ENCODE results near the gene AMIGO3. TPM values are rescaled to one million over a fixed set of nuclear protein-coding genes. Genes with fewer than 3 reads are reported as not detected.
"Not testable (repeated sequence)": the region's sequence is repeated elsewhere in the genome, so short reads cannot be mapped to it uniquely, and the experiment has no call there.

AMIGO3 gene
- total RNA-seq, 3 donors from 2014 or later, result not detected

- DNase-seq; H3K36me3 ChIP-seq (ENCODE audit: low read depth); H3K9me3 ChIP-seq; intact Hi-C loops (cut with DNase I, micrococcal nuclease); ATAC-seq: not testable (repeated sequence)
- Histone ChIP-seq H3K4me3 (peak overlapping the region; percentile 97), H3K4me1 (ENCODE audit: low read depth) (peaks cover 21% of the 10 kb centered on the region)
Measured at GRCh38 chr3:49689908-49690624, 29.4 kb downstream of the AMIGO3 start.

- H3K4me3 ChIP-seq, result peak within 1 kb of the TSS; percentile 97
- no peaks in the 10 kb centered on the region for H3K36me3 ChIP-seq (ENCODE audit: low read depth)
- TF ChIP-seq CTCF (IDR thresholded peaks at IDR 0.05), result no peak
- no peaks in the 10 kb centered on the region for H3K9me3 ChIP-seq
- DNase-seq, result peak; percentile 91 to 93 (median 92)
- peaks cover 21% of the 10 kb centered on the region for H3K4me1 ChIP-seq (ENCODE audit: low read depth)
- intact Hi-C loops (cut with DNase I, micrococcal nuclease), result no loop called here
- peak; percentile 85 for ATAC-seq
Measured at GRCh38 chr3:49689046-49689907, 30.2 kb downstream of the AMIGO3 start, which contains the start of the genes MST1 and RNF123. TSS of gene MST1 (minus strand) at chr3:49689474. CDS start at chr3:49688691, 783 bp downstream. TSS of gene RNF123 (plus strand) at chr3:49689557. CDS start at chr3:49691166, 1,609 bp downstream.

- H3K36me3 ChIP-seq (ENCODE audit: low read depth); DNase-seq; H3K4me3 ChIP-seq; H3K9me3 ChIP-seq; intact Hi-C loops (cut with DNase I, micrococcal nuclease): not testable (repeated sequence)
- ATAC-seq, result peak; percentile 4
- peaks cover 21% of the 10 kb centered on the region for H3K4me1 ChIP-seq (ENCODE audit: low read depth)
Measured at GRCh38 chr3:49688338-49689045, 31.0 kb downstream of the AMIGO3 start.

- H3K36me3 ChIP-seq (ENCODE audit: low read depth); DNase-seq; H3K9me3 ChIP-seq; H3K4me3 ChIP-seq; ATAC-seq; intact Hi-C loops (cut with DNase I, micrococcal nuclease): not testable (repeated sequence)
- peaks cover 21% of the 10 kb centered on the region for H3K4me1 ChIP-seq (ENCODE audit: low read depth)
Measured at GRCh38 chr3:49687424-49687795, 32.1 kb downstream of the AMIGO3 start.

GRCh38 chr3:49686769-49687423, 32.6 kb downstream of the AMIGO3 start:
- DNase-seq (peak; percentile 76 to 83 (median 82)), ATAC-seq (peak; percentile 64)
- H3K4me3 ChIP-seq; H3K9me3 ChIP-seq; H3K36me3 ChIP-seq (ENCODE audit: low read depth); intact Hi-C loops (cut with DNase I, micrococcal nuclease): not testable (repeated sequence)
- peaks cover 21% of the 10 kb centered on the region for H3K4me1 ChIP-seq (ENCODE audit: low read depth)

GRCh38 chr3:49686346-49686745, 33.1 kb downstream of the AMIGO3 start:
- H3K4me3 ChIP-seq; H3K36me3 ChIP-seq (ENCODE audit: low read depth); intact Hi-C loops (cut with DNase I, micrococcal nuclease); H3K9me3 ChIP-seq: not testable (repeated sequence)
- H3K4me1 ChIP-seq (ENCODE audit: low read depth), result peaks cover 19% of the 10 kb centered on the region
- ATAC-seq (peak; percentile 34), DNase-seq (peak; percentile 70 to 72 (median 72))

- DNase-seq; ATAC-seq; H3K4me3 ChIP-seq; intact Hi-C loops (cut with DNase I, micrococcal nuclease); H3K36me3 ChIP-seq (ENCODE audit: low read depth); H3K9me3 ChIP-seq: not testable (repeated sequence)
- peaks cover 14% of the 10 kb centered on the region for H3K4me1 ChIP-seq (ENCODE audit: low read depth)
Measured at GRCh38 chr3:49685846-49686245, 33.6 kb downstream of the AMIGO3 start.

- DNase-seq; H3K36me3 ChIP-seq (ENCODE audit: low read depth); intact Hi-C loops (cut with DNase I, micrococcal nuclease); H3K9me3 ChIP-seq; ATAC-seq; H3K4me3 ChIP-seq; H3K4me1 ChIP-seq (ENCODE audit: low read depth): not testable (repeated sequence)
Measured at GRCh38 chr3:49685103-49685502, 34.4 kb downstream of the AMIGO3 start.

GRCh38 chr3:49684453-49684852, 35.0 kb downstream of the AMIGO3 start:
- not testable (repeated sequence) for H3K36me3 ChIP-seq (ENCODE audit: low read depth); H3K4me1 ChIP-seq (ENCODE audit: low read depth)

More at GRCh38 chr3:49684453-49684852, 35.0 kb downstream of the AMIGO3 start:
- H3K9me3 ChIP-seq; ATAC-seq; intact Hi-C loops (cut with DNase I, micrococcal nuclease); H3K4me3 ChIP-seq; DNase-seq: not testable (repeated sequence)

Measured in mucosa of descending colon (tissue), 3 donors.